Measurements from ENCODE around the gene METTL25.

Gene METTL25

GRCh38 chr12:82406651-82407050 is 48.3 kb downstream of the METTL25 start:
- DNase-seq (ENCODE audit: low read depth), result no peak
- no peak for TF ChIP-seq CTCF (conservative IDR thresholded peaks at IDR 0.05; ENCODE audit: low read depth, low read length)
- H3K4me3 ChIP-seq (ENCODE audit: low read length), result no peak overlapping the region

- DNase-seq (ENCODE audit: low read depth), result no peak
- no peak overlapping the region for H3K4me3 ChIP-seq (ENCODE audit: low read length)
- TF ChIP-seq CTCF (conservative IDR thresholded peaks at IDR 0.05; ENCODE audit: low read depth, low read length), result no peak
Measured at GRCh38 chr12:82407481-82407880, 49.2 kb downstream of the METTL25 start.

GRCh38 chr12:82408844-82409243 is 50.5 kb downstream of the METTL25 start:
- TF ChIP-seq CTCF (conservative IDR thresholded peaks at IDR 0.05; ENCODE audit: low read depth, low read length), result no peak
- H3K4me3 ChIP-seq (ENCODE audit: low read length), result no peak overlapping the region
- DNase-seq (ENCODE audit: low read depth), result no peak

- no peak for TF ChIP-seq CTCF (conservative IDR thresholded peaks at IDR 0.05; ENCODE audit: low read depth, low read length)
- no peak for DNase-seq (ENCODE audit: low read depth)
- no peak overlapping the region for H3K4me3 ChIP-seq (ENCODE audit: low read length)
Measured at GRCh38 chr12:82411546-82412230, 53.4 kb downstream of the METTL25 start.

DNA sequence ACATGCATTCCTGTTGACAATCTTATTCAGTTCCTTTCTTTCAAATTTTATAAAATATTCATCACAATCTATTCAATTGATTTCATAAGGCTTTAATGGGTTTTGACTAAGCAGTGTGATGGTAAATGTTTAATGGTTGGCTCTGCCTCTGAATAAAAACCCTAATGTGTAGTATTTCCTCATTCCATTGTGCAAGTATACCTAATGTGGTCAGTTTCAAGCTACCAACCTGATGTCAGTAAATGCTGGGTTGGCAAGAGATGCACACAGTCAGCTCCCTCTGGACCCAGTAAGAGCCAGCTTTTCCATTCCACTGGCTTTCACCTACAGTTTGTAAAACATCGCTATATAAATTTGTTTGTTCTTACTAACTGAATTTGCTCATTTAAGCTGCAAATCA is 53.9 kb downstream of the METTL25 start:
- no peak overlapping the region for H3K4me3 ChIP-seq (ENCODE audit: low read length)
- TF ChIP-seq CTCF (conservative IDR thresholded peaks at IDR 0.05; ENCODE audit: low read depth, low read length), result no peak
- DNase-seq (ENCODE audit: low read depth), result no peak

DNA sequence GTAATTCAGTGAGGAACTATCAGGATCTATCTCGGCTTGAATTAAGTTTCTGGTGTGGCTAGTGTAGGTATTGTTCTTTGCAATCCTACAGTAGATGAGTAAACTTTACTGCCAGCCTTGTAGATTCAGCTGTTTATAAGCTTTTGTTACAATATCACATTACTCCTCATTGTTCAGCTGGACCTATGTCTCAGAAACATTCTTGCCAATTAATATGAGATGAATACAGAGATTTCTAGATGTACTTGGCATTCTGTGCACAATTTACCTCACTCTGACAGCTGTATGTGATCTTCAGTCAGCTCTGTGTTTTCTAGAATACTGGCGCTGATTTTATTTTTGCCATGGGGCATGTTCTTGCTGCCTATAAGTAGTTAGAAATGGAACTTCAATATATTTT is 55.7 kb downstream of the METTL25 start:
- no peak for DNase-seq (ENCODE audit: low read depth)
- TF ChIP-seq CTCF (conservative IDR thresholded peaks at IDR 0.05; ENCODE audit: low read depth, low read length), result no peak

DNA sequence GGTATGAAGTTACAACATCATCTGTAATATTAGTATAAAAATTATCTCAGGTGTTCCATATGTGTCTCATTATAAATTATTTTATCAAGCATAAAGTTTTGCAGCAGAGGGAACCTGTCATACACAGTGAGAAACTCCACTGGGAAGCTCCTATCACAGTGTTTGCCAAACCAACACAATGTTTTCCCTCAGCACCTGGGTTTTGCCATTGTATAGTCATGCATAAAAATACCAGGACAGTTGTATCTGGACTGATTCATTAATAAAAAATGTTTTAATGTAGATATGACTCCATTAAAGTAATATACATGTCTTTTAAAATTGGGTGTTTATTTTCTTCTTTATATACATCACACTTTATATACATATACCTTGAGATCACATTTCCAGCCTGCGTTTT is 56.6 kb downstream of the METTL25 start:
- TF ChIP-seq CTCF (conservative IDR thresholded peaks at IDR 0.05; ENCODE audit: low read depth, low read length), result no peak
- H3K4me3 ChIP-seq (ENCODE audit: low read length), result no peak overlapping the region
- no peak for DNase-seq (ENCODE audit: low read depth)

More for the DNA sequence above, 55.7 kb downstream of the METTL25 start:
- H3K4me3 ChIP-seq (ENCODE audit: low read length), result no peak overlapping the region

Data from retinal pigment epithelial cell (primary cell).